SK-N-MC (cell line): Measurements from ENCODE around the gene PROP1.

Experiments
- EZH2 ChIP-seq: fragments of 200-600 bp; sonication (generic); IDR thresholded peaks from one replicate; pipeline ENCODE4 v1.6.1; 2017; ENCODE audit warnings: antibody characterized with exemption
- FOXP2 ChIP-seq: optimal IDR thresholded peaks from 2 replicates; pipeline ENCODE3; 2011; ENCODE audit warnings: mild to moderate bottlenecking, moderate library complexity; ENCODE audit not compliant: insufficient read depth; ENCODE audit errors: extremely low read length, control extremely low read depth
- POLR2AphosphoS5 ChIP-seq: IDR thresholded peaks from 2 replicates; pipeline ENCODE4 v1.6.1; 2012; ENCODE audit warnings: mild to moderate bottlenecking, low read depth, low read length, borderline replicate concordance

DNA sequence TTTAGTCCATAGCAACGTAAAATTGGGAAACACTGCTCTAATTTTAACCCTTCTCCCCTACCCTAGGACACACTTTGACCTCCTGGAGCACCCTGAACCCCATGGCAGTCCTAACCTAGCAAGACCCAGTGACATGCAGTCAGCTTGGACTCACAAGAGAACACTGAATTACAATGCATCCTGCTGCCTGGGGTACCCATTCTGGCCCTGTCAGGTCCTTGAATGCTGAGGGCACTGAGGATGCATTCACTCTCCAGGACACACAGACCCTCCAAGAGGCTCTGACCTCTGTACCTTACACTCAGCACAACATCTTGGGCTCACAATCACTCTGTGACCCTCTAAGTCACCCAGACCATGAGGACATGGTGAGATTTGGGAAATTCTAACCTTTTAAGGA is 1.8 kb upstream of the PROP1 start:
- no peak for TF ChIP-seq POLR2AphosphoS5
- no peak for TF ChIP-seq EZH2
- TF ChIP-seq FOXP2, result no peak
